ENCODE measurements around the gene CERKL.

CERKL gene

DNA sequence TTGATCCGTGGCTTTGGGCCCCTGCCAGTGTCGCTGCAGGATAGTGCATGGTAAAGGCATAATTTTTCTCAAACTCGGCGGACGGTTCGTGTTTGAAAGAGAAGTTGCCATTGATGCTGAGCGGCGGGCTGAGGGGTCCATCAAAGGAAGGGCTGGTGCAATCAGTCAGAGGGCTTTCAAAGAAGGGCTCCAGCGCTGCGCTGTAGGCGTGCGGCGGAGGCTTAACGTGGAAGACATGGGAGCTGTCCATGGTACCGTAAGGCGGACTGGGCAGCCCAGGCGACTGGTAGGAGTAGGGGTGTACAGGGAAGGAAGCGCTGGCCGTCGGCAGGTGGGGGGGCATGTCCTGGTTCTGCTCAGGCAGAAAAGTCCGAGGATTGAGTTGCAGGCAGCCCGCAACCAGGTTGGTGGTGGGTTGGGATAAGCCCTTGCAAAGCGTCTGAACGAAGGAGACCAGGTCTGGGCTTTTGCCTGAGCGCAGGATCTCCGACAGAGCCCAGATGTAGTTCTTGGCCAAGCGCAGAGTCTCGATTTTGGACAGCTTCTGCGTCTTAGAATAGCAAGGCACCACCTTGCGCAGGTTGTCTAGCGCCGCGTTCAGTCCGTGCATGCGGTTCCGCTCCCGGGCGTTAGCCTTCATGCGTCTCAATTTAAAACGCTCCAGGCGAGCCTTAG is 21.1 kb upstream of the CERKL start:
- DNase-seq: peak; percentile 59

GRCh38 chr2:181675254-181675653 is 18.3 kb upstream of the CERKL start:
- no peak for DNase-seq

- no peak for DNase-seq
Measured at GRCh38 chr2:181674461-181674860, 17.6 kb upstream of the CERKL start.

DNA sequence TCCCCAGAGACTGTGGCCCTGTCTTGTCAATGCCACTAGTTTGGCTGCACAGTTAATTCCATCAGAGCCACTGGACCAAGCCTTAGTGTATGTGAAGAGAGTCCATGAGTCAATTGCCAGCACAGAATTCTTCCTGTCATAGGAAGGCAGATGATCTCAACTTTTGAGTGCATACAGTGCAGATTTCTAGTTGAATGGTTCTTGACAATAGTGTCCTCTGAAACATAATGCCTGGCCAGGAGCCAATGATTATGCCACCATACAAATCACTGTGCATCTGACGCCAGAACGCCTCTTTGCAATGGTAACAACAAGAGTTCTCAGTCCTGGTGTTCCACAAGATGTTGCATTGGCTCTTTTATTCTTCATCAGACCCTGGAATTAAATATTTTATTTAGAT is 16.3 kb upstream of the CERKL start:
- DNase-seq: no peak

DNA sequence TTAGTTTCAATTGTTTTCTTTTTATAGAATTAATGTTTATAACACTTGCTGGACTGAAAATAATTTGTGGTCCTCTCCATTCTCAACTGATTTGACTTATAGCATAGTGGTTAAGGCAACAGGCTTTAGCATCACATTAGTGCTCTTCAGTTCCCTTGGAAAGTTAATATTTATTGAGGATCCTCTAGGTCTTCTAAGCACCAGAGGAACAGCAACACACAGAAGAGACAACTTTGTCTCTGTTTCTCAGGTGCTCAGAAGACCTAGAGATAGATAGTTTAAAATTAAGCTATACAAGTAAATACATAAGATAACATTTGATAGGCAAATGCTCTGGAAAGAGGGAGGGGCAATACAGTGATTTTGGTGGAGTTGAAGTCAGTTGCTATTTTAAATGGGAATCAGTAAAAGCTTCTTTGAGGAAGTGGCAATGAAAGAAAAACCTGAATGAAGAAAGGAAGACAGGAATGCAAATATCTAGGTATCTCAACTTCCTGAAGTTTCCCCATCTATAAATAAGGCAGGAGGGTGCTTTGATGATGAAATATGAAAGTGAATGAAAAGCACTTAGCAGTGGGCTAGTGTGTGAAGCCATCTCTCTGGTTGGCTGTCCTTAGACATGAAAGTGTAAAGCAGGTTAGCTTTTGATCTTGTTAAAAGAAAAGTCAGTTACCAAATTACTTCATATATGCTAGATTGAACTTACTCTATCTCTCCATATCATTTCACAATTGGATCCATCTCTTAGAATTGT is 15.5 kb upstream of the CERKL start:
- DNase-seq: no peak

GRCh38 chr2:181670632-181671031 is 13.7 kb upstream of the CERKL start:
- DNase-seq: no peak

GRCh38 chr2:181667234-181667633 is 10.3 kb upstream of the CERKL start:
- no peak for DNase-seq

DNA sequence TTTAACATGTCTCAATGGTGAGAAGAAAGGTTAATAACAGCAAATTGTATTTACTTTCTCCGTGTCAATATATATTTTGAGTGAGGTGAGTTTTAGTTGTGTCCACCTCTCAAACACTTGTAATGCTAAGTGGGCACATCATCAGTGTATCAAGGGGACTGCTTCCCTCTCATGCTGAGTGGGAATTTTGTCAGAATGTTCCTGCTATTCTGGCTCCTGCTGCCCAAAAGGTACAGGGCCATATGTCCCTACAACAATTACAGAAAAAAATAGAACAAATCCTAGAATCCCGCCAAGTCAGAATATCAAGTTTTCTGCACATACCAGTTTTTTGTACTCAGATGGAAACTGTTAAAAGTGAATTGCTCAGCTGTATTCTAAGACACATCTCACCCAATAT is 5.4 kb upstream of the CERKL start:
- no peak for DNase-seq

- no peak for DNase-seq
Measured at GRCh38 chr2:181660181-181660580, 3.3 kb upstream of the CERKL start.

- DNase-seq: no peak
Measured at GRCh38 chr2:181658444-181658843, 1.5 kb upstream of the CERKL start.

- DNase-seq: no peak
Measured at GRCh38 chr2:181657379-181657778, 474 bp upstream of the CERKL start.

DNA sequence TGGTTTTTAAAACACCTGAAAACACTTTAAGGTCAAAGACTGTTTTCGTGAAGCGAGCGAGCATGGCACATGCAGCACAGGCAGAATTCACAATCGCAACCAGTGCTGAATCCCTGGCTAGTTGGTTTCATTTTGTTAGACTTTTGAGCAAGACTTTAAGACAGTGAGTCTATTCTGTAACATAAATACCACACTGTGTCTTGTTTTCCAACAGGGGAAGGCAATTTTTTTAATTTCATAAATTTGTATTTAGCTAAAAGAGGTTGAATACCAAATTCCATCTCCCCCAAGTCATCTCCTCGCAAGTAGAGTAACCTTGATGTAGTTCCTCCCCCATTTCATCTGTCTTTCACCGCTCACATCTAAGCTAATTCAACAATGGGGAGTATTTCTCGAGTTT is 1.4 kb downstream of the CERKL start:
- DNase-seq: no peak

DNA sequence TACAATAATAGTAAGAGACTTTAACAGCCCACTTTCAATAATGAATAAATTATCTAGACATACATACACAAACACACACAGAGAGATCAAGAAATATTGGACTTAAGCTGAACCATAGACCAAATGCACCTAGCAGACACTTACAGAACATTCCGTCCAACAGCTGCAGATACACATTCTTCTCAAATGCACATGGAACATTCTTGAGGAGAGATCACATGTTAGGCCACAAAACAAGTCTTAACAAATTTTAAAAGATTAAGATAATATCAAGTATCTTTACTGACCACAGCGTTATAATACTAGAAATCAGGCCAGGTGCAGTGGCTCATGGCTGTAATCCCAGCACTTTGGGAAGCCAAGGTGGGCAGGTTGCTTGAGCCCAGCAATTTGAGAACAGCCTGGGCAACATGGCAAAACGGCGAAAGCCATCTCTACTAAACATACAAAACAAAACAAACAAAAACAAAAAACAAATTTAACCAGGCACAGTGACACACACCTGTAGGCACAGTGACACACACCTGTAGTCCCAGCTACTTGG is 7.4 kb downstream of the CERKL start:
- no peak for DNase-seq

GRCh38 chr2:181648478-181649155 is 8.3 kb downstream of the CERKL start:
- DNase-seq: no peak

GRCh38 chr2:181646415-181646987 is 10.4 kb downstream of the CERKL start:
- DNase-seq: no peak

DNA sequence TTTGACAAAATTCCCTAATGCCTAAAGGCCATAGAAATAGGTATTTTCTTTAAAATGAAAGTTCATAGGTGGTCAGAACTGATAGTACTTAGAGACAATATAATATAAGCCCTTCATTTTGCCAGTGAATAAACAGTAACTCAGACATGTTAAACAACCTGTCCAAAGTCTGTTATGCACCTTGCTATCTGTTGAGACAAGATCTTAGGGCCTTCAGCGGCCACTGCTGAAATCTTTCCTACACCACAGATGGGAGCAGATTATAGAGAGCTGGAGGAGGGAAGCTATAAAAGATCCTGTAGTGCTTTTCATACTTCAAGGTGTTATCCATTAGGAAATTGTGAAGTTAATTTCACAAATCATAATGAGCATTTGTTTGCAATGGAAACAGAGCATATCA is 13.8 kb downstream of the CERKL start:
- no peak for DNase-seq

GRCh38 chr2:181642086-181642485 is 14.8 kb downstream of the CERKL start:
- no peak for DNase-seq

GRCh38 chr2:181639686-181640085 is 17.2 kb downstream of the CERKL start:
- DNase-seq: no peak

DNA sequence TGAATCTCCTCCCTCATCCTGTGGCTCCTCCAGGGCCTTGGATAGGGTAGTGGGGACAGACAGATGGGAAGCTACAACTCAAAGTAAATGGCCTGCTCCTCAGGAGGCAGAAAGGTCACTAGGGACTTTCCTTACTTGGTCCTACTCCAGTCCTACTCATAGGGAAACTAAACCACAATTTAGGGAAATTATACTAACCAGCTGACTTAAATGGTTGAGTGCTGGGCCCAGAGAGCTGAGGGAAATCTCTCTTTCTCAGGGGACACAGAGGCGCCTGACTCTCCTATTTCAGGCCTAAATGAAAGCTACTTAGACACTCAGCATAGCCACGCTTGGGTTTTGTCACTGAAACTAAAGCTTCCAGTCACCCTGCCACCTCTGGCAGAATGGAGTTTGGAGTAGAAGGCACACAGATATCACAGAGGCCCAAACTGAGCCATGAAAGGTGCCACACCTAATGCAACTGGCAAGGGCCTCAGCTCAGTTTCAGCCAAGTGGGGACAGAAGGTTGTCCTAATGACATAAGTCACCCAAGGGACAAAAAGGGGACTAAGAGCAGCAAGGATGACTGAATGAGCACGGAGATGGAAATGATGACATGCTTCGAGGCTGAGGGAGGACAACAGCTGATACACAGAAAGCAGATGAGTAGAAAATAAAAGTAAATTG is 24.0 kb downstream of the CERKL start:
- no peak for DNase-seq

DNA sequence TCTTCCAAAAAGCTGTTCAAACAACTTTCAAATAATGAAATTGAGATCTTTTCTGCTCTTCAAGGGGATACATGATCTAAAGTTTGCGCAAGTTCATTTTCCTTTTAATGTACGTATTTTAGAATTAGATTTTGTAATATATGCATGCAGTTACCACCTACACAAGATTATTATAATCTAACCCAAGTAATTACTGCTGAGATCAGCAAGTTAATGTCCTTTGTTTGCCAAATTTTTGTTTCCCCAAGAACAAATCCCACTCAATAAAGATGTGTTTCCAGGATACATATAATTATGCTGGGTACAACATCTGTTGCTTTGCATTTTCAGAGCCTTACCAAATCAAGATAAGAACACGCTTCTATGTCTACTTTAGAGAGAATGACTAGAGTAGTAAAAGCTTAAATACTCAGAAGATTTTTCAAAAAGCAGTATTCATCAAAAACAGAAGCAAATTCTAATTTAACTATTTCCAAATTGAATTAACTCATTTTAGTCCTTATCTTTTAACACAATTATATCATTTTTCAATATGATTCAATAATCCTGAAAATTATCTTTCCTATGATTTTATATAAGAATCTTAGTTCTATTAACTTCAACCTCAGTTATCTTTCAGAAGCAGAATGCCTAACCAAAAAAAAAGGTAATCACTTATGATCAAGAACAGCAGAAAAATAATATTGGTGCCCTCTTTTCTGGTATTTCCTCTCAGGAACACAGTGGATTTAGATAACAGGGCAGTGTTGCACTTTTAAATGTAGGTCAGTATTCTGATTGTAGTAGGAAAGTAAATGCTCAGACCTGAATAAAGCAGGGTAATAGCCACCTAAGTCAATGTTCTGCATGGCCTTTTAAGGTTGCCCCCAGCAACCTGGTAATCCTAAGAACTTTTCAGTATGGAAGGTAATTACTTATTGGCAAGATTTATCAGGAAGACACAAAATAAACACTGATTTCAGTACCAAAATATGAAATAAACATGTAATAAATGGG is 28.0 kb downstream of the CERKL start:
- DNase-seq: no peak

DNA sequence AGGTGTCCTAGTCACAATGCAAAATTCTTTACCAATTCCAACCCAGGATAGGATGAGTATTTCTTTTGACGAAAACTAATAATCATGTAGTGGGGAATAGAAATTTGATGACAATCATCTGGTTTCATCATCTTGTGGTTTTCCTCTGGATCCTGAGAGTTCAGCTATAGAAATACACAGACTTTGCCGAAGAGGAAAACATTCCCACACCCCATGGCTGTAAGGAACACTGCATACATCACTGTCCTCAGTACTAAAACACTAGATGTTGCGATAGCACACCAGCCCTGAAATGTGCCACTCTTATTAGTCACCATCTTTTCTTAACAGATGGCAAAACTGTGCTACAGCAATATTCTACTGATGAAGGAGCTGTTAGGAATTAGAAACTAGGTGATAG is 29.4 kb downstream of the CERKL start:
- no peak for DNase-seq

DNA sequence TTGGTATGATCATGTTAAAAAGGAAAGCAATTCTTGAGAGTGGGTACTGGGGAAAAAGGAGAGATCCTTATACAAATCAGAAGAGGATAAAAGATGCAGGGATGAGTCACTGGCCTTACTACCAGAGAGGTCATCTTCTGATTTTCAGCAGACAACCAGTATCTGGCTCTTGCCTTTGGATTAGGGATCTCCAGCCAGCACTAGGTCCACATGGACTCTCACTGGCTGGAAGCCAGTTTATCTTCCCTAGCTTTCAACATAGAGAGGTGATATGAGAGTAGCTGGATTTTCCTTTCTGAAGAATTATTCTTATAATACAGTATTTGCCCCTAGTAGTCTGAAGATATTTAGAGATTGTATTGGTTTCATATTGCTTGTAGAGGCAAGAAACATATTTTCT is 30.2 kb downstream of the CERKL start:
- DNase-seq: no peak
